Lung (tissue), 12 donors: ENCODE data around the gene MINK1. TPM values are rescaled to one million over a fixed set of nuclear protein-coding genes. Genes with fewer than 3 reads are reported as not detected.

Source experiments
- ATAC-seq: fragments of 200-7000 bp; cut with Tn5 transposase; one replicate; pipeline ENCODE4 v1.9.1; 2020; ENCODE audit warnings: moderate number of reproducible peaks; ENCODE audit not compliant: insufficient read depth, low FRiP score
- DNase-seq, 3 donors: peaks; one replicate each; pipeline ENCODE4 v3.0.0-alpha.2; 2013 to 2017
- H3K27ac ChIP-seq, 2 donors: one replicate each; pipeline ENCODE4 v1.5.1; 2013; ENCODE audit warnings: mild to moderate bottlenecking in 2 of 2, moderate library complexity in 2 of 2, control low read depth in 1 of 2, inconsistent platforms in 1 of 2, low read depth in 1 of 2, low read length in 1 of 2
- H3K27me3 ChIP-seq, 3 donors: one replicate each; pipeline ENCODE4 v1.5.1; 2013; ENCODE audit warnings: low read length in 2 of 3; ENCODE audit not compliant: control insufficient read depth in 3 of 3, insufficient read depth in 3 of 3
- H3K36me3 ChIP-seq, 4 donors: one replicate each; pipeline ENCODE4 v1.5.1; 2013; ENCODE audit warnings: low read length in 4 of 4, mild to moderate bottlenecking in 1 of 4, moderate library complexity in 1 of 4; ENCODE audit not compliant: control insufficient read depth in 4 of 4, insufficient read depth in 4 of 4
- H3K4me1 ChIP-seq, 5 donors: one replicate each; pipeline ENCODE4 v1.5.1; 2013; ENCODE audit warnings: low read length in 5 of 5, mild to moderate bottlenecking in 2 of 5, moderate library complexity in 1 of 5; ENCODE audit not compliant: control insufficient read depth in 5 of 5, insufficient read depth in 5 of 5
- H3K4me3 ChIP-seq: one replicate; pipeline ENCODE4 v1.5.1; 2013; ENCODE audit warnings: mild to moderate bottlenecking, control low read depth, moderate library complexity
- H3K9ac ChIP-seq, 2 donors: one replicate each; pipeline ENCODE4 v1.5.1; 2013; ENCODE audit warnings: low read length in 2 of 2, control low read depth in 1 of 2; ENCODE audit not compliant: insufficient read depth in 1 of 2
- H3K9me3 ChIP-seq, 4 donors: one replicate each; pipeline ENCODE4 v1.5.1; 2013; ENCODE audit warnings: low read length in 3 of 4, mild to moderate bottlenecking in 1 of 4, moderate library complexity in 1 of 4; ENCODE audit not compliant: control insufficient read depth in 4 of 4, insufficient read depth in 3 of 4
- WGBS, 2 donors: extraction: QIAGEN DNeasy Blood & Tissue Kit; methylation state at CpG; one replicate each; pipeline ENCODE4 v1.1.7; 2013; 5-methylcytosine and 5-hydroxymethylcytosine counted together
- polyA plus RNA-seq, 2 donors: library from polyadenylated mRNA; stranded (reverse); fragments of 200-250 nt; gene quantifications; one replicate each; pipeline ENCODE4 v1.2.1, GENCODE V29; 2013
- total RNA-seq, 2 donors: library from RNA; depleted of rRNA in 1 of 2; stranded (reverse); fragments of >200 nt in 1 of 2; gene quantifications; one replicate each; pipeline ENCODE4 v1.2.1, GENCODE V29; 2014 to 2021
- TF ChIP-seq, protein P1 (sequence below): IDR thresholded peaks from 2 replicates; pipeline ENCODE4 v1.5.1; 2012; ENCODE audit warnings: mild to moderate bottlenecking; ENCODE audit errors: control extremely low read depth, extremely low read depth
- donor health status: control.
- donor health status: control.
- donor health status: Bipolar disorder and iron deficiency.
- donor health status: healthy.
- donor health status: DM: yes; HTN: yes; CAD: no.

Gene MINK1
- total and polyA plus RNA-seq, 4 donors: 36.5 to 95.4 (median 51.0) TPM

DNA sequence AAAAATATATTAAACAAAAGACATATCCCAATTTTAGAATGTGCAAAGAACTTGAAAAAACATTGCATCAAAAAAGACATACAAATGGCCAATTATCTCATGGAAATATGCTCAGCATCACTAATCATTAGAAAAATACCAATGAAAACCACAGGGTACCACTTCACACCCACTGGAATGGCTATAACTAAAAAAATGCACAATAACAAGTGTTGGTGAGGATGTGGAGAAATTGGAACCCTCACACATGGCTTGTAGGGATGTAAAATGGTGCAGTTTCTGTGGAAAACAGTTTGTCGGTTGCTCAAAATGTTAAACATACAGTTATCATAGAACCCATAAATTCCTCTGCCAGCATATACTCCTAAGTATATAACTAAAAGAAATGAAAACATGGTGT, 38.0 kb upstream of the MINK1 start:
- DNase-seq: no peak
- Histone ChIP-seq H3K9me3 (peaks cover 0 to 3% (median 0%) of the 10 kb centered on the region in 4 donors), H3K27me3 (no peaks in the 10 kb centered on the region), H3K27ac (peak overlapping the region in 1 of 2 donors; percentile 26), H3K36me3 (peaks cover 0 to 18% (median 14%) of the 10 kb centered on the region in 4 donors), H3K4me1 (peaks cover 0 to 11% (median 3%) of the 10 kb centered on the region in 5 donors), H3K4me3 (no peak overlapping the region), H3K9ac (no peak overlapping the region)
- no peak for ATAC-seq
- 97 to 100% methylated on average over 1 of the region's 1 CpG for WGBS, 2 donors
- TF ChIP-seq, protein P1, sequence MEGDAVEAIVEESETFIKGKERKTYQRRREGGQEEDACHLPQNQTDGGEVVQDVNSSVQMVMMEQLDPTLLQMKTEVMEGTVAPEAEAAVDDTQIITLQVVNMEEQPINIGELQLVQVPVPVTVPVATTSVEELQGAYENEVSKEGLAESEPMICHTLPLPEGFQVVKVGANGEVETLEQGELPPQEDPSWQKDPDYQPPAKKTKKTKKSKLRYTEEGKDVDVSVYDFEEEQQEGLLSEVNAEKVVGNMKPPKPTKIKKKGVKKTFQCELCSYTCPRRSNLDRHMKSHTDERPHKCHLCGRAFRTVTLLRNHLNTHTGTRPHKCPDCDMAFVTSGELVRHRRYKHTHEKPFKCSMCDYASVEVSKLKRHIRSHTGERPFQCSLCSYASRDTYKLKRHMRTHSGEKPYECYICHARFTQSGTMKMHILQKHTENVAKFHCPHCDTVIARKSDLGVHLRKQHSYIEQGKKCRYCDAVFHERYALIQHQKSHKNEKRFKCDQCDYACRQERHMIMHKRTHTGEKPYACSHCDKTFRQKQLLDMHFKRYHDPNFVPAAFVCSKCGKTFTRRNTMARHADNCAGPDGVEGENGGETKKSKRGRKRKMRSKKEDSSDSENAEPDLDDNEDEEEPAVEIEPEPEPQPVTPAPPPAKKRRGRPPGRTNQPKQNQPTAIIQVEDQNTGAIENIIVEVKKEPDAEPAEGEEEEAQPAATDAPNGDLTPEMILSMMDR: no peak

DNA sequence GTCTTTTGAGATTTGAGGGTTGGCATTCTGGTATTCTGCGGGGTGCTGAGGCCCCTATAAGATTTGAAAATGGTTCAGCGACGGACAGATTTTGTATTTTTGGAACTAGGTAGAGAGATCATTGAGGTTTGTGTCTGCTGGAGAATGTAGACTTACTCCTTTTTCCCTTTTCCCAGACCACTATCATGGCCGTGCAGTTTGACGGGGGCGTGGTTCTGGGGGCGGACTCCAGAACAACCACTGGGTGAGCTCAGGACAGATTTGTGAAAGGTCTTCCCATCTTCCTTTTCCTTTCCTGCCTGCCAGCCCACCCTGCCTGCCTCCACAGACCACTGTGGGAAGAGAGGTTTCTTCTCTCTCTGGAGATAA, 36.6 kb upstream of the MINK1 start:
- Histone ChIP-seq H3K36me3 (peaks cover 0 to 18% (median 14%) of the 10 kb centered on the region in 4 donors), H3K9ac (peak overlapping the region in 1 of 2 donors; percentile 75), H3K4me3 (peak overlapping the region; percentile 94), H3K27ac (peak overlapping the region; percentile 59 to 88), H3K27me3 (no peaks in the 10 kb centered on the region), H3K9me3 (peaks cover 0 to 3% (median 0%) of the 10 kb centered on the region in 4 donors), H3K4me1 (peaks cover 0 to 8% (median 3%) of the 10 kb centered on the region in 5 donors)
- no peak for ATAC-seq
- TF ChIP-seq, protein P1: no peak
- peak in 1 of 3 donors; percentile 14 for DNase-seq
- 1% methylated on average over 7 of the region's 7 CpGs for WGBS, 2 donors

DNA sequence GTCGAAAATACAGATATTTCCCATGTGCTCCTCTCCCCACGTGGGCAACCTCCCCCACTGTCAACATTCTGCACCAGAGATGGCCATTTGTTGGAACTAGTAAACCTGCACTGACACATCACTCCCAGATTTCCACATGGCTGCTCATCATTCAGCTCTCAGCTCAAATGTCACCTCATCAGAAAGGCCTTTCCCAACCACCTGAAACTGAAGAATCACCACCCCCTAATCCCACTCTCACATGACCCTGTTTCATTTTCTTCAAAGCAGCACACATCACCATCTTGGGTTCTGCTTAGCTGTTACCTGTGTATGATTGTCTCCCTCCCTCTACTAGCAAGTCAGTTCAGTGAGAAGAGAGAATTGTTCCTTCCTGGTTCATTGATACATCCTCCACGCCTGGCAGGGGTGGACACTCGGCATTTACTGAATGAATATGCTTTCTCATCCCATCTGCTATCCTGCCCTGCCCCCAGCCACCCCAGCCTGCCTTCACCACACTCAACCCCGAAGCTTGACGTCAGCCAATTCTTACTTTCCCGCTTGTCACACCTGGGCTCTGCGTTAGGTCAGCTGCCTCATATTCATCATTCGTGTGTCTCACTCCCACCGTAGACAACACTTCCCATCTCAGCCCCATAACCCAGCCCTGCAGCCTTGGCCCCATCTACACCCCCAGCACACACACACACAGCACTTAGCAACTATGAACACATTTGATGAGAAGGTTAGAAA, 32.5 kb upstream of the MINK1 start:
- Histone ChIP-seq H3K9ac (no peak overlapping the region), H3K27ac (no peak overlapping the region), H3K4me3 (no peak overlapping the region), H3K27me3 (no peaks in the 10 kb centered on the region), H3K4me1 (peaks cover 0 to 8% (median 3%) of the 10 kb centered on the region in 5 donors), H3K9me3 (peaks cover 0 to 3% (median 0%) of the 10 kb centered on the region in 4 donors), H3K36me3 (peaks cover 0 to 18% (median 14%) of the 10 kb centered on the region in 4 donors)
- TF ChIP-seq, protein P1: no peak
- 79 to 85% methylated on average over 10 of the region's 10 CpGs for WGBS, 2 donors
- DNase-seq (no peak), ATAC-seq (no peak)
